ENCODE results near the gene MAP3K7CL.

DNA sequence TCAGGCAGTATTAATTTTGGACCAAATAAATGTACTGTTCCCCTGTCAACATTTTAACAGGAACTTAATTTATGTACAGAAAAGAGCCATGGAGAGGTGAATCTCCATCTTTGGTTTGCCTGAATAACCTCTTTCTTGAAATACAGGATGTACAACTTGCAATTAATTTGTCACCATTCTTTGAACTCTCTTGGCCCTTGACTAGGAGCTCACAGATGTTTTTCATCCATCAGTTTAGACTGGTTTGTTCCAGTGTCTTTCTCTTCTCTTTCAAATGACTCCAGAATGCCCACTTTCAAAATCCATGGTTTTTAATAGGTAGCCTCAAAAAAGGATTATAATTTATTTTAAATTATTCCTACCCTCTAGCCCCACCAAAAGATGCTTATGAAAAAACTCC, 5.0 kb downstream of the MAP3K7CL start:
- TF ChIP-seq CTCF (IDR thresholded peaks at IDR 0.05; ENCODE audit: insufficient read depth, low read length) = no peak
- TF ChIP-seq, protein P1, sequence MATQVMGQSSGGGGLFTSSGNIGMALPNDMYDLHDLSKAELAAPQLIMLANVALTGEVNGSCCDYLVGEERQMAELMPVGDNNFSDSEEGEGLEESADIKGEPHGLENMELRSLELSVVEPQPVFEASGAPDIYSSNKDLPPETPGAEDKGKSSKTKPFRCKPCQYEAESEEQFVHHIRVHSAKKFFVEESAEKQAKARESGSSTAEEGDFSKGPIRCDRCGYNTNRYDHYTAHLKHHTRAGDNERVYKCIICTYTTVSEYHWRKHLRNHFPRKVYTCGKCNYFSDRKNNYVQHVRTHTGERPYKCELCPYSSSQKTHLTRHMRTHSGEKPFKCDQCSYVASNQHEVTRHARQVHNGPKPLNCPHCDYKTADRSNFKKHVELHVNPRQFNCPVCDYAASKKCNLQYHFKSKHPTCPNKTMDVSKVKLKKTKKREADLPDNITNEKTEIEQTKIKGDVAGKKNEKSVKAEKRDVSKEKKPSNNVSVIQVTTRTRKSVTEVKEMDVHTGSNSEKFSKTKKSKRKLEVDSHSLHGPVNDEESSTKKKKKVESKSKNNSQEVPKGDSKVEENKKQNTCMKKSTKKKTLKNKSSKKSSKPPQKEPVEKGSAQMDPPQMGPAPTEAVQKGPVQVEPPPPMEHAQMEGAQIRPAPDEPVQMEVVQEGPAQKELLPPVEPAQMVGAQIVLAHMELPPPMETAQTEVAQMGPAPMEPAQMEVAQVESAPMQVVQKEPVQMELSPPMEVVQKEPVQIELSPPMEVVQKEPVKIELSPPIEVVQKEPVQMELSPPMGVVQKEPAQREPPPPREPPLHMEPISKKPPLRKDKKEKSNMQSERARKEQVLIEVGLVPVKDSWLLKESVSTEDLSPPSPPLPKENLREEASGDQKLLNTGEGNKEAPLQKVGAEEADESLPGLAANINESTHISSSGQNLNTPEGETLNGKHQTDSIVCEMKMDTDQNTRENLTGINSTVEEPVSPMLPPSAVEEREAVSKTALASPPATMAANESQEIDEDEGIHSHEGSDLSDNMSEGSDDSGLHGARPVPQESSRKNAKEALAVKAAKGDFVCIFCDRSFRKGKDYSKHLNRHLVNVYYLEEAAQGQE (IDR thresholded peaks at IDR 0.05; ENCODE audit: insufficient replicate concordance, low read depth) = no peak
- TF ChIP-seq POLR2AphosphoS5 (IDR thresholded peaks at IDR 0.05; ENCODE audit: low read depth) = no peak
